ENCODE measurements around the gene RAB5IF. TPM values are rescaled to one million over a fixed set of nuclear protein-coding genes. Genes with fewer than 3 reads are reported as not detected.

Gene RAB5IF
- total and polyA plus RNA-seq, 2 of the 13 experiments (the other 11 are each of a cell fraction or from before 2014, with no cell fraction given) = 261 to 305 TPM

- TF ChIP-seq MZF1 (CRISPR knock-in tag; IDR thresholded peaks at IDR 0.05; ENCODE audit: borderline replicate concordance) = peak; percentile 90
- peak in 1 of 2 experiments; percentile 99; a peak in 2 of 4 replicates for TF ChIP-seq KLF16 (CRISPR knock-in tag; IDR thresholded peaks at IDR 0.05)
- peak; percentile 87; the same call in 1 of the 2 replicates for TF ChIP-seq TGIF2 (CRISPR knock-in tag; IDR thresholded peaks at IDR 0.05)
- no peak for TF ChIP-seq ZBTB8A (CRISPR knock-in tag; IDR thresholded peaks at IDR 0.05; ENCODE audit: borderline replicate concordance, low read depth)
- TF ChIP-seq ZNF256 (CRISPR knock-in tag; conservative IDR thresholded peaks at IDR 0.05) = no peak; the same call in none of the 2 replicates
- TF ChIP-seq, protein P1, sequence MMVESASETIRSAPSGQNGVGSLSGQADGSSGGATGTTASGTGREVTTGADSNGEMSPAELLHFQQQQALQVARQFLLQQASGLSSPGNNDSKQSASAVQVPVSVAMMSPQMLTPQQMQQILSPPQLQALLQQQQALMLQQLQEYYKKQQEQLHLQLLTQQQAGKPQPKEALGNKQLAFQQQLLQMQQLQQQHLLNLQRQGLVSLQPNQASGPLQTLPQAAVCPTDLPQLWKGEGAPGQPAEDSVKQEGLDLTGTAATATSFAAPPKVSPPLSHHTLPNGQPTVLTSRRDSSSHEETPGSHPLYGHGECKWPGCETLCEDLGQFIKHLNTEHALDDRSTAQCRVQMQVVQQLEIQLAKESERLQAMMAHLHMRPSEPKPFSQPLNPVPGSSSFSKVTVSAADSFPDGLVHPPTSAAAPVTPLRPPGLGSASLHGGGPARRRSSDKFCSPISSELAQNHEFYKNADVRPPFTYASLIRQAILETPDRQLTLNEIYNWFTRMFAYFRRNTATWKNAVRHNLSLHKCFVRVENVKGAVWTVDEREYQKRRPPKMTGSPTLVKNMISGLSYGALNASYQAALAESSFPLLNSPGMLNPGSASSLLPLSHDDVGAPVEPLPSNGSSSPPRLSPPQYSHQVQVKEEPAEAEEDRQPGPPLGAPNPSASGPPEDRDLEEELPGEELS (CRISPR knock-in tag; IDR thresholded peaks at IDR 0.05) = peak; percentile 86
- TF ChIP-seq ZNF879 (CRISPR knock-in tag; IDR thresholded peaks at IDR 0.05) = peak; percentile 53; the same call in 1 of the 2 replicates
- no peak for TF ChIP-seq RNF219 (CRISPR knock-in tag; IDR thresholded peaks at IDR 0.05)
- peak; percentile 97 for TF ChIP-seq ZIK1 (CRISPR knock-in tag; IDR thresholded peaks at IDR 0.05; ENCODE audit: borderline replicate concordance, low read depth)
- TF ChIP-seq ZBTB4 (CRISPR knock-in tag; IDR thresholded peaks at IDR 0.05; ENCODE audit: borderline replicate concordance) = peak; percentile 97
- peak; percentile 92 for TF ChIP-seq FOXA3 (CRISPR knock-in tag; IDR thresholded peaks at IDR 0.05)
- TF ChIP-seq HOXA7 (CRISPR knock-in tag; IDR thresholded peaks at IDR 0.05) = no peak
- TF ChIP-seq PAF1 (CRISPR knock-in tag; IDR thresholded peaks at IDR 0.05) = 0 out of 2 replicates have a peak, but pooled peaks have one; percentile 39
- no peak for TF ChIP-seq ZNF572 (CRISPR knock-in tag; IDR thresholded peaks at IDR 0.05)
- peak; percentile 89 for TF ChIP-seq MIER2 (CRISPR knock-in tag; IDR thresholded peaks at IDR 0.05)
- TF ChIP-seq, protein P2, sequence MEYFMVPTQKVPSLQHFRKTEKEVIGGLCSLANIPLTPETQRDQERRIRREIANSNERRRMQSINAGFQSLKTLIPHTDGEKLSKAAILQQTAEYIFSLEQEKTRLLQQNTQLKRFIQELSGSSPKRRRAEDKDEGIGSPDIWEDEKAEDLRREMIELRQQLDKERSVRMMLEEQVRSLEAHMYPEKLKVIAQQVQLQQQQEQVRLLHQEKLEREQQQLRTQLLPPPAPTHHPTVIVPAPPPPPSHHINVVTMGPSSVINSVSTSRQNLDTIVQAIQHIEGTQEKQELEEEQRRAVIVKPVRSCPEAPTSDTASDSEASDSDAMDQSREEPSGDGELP (IDR thresholded peaks at IDR 0.05; ENCODE audit: borderline replicate concordance, low read depth) = peak; percentile 87; the same call in 1 of the 2 replicates
- TF ChIP-seq FOXP1 (IDR thresholded peaks at IDR 0.05) = no peak; the same call in 1 of the 2 replicates
- no peak for TF ChIP-seq FOXP1 (CRISPR knock-in tag; IDR thresholded peaks at IDR 0.05)
- peak; percentile 75 for TF ChIP-seq TBL1XR1 (IDR thresholded peaks at IDR 0.05; ENCODE audit: borderline replicate concordance, low read length, partially characterized antibody)
- no peak for TF ChIP-seq ZNF615 (CRISPR knock-in tag; IDR thresholded peaks at IDR 0.05; ENCODE audit: borderline replicate concordance)
- peak; percentile 19 to 22; a peak in 1 of 4 replicates for TF ChIP-seq NR2F1 (CRISPR knock-in tag; IDR thresholded peaks at IDR 0.05)
- TF ChIP-seq ZNF446 (CRISPR knock-in tag; IDR thresholded peaks at IDR 0.05) = peak; percentile 92
Measured at GRCh38 chr20:36605399-36606157, at the start of gene RAB5IF (continued).

Measured in HepG2 (cell line).